ENCODE data around the gene KDM2B. TPM values are rescaled to one million over a fixed set of nuclear protein-coding genes. Genes with fewer than 3 reads are reported as not detected.

KDM2B gene
- total and polyA plus RNA-seq, 10 of the 15 experiments (the other 5 are each of a cell fraction or from before 2014, with no cell fraction given): 13.6 to 124 (median 40.4) TPM

DNA sequence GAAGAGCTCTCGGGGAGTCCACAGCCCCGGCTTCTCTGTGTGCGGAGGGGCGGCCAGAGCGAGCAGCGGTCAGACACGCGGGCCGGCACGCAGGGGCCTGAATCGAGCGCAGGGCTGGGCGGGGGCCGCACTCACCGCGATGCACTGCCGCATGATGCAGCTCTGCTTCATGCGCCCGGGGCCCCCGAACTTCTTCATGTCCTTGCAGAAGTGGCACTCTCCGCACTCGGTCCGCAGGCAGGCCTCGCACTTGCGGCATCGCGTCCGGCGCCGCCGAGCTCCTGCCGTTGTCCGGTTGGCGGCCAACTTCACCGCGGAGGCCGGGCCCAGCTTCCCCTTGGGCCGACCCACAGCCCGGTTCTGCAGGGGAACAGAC, 127.8 kb downstream of the KDM2B start:
- Histone ChIP-seq H3K9me3 (replicated peaks; ENCODE audit: control insufficient read depth, insufficient read depth, low read length) (no peaks in the 10 kb centered on the region), H3K36me3 (ENCODE audit: control insufficient read depth in 2 of 2, insufficient read depth in 2 of 2, low read length in 1 of 2) (peaks cover 21 to 32% of the 10 kb centered on the region in 2 experiments), H2AFZ (ENCODE audit: control insufficient read depth, low read depth, low read length) (no peak overlapping the region), H3K27me3 (replicated peaks in 1 of 2; ENCODE audit: control insufficient read depth in 2 of 2, insufficient read depth in 2 of 2, low read length in 1 of 2) (no peaks in the 10 kb centered on the region), H3K4me1 (ENCODE audit: control insufficient read depth, insufficient read depth, low read length) (peaks cover 10% of the 10 kb centered on the region), H3K4me2 (ENCODE audit: control insufficient read depth, insufficient read depth) (no peak overlapping the region), H3K9ac (ENCODE audit: control insufficient read depth, insufficient read depth, low read length) (no peak overlapping the region), H3K4me3 (no peak overlapping the region), H3K27ac (ENCODE audit: control insufficient read depth, insufficient read depth) (no peak overlapping the region), H4K20me1 (ENCODE audit: control insufficient read depth, insufficient read depth) (peaks cover 6% of the 10 kb centered on the region), H3K79me2 (ENCODE audit: control insufficient read depth, insufficient read depth, low read length) (peaks cover 34% of the 10 kb centered on the region)
- no peak for TF ChIP-seq SMC3 (IDR thresholded peaks at IDR 0.05; ENCODE audit: borderline replicate concordance, low read length)
- no peak for TF ChIP-seq RCOR1 (conservative IDR thresholded peaks at IDR 0.05; ENCODE audit: low read depth, low read length)
- no peak for TF ChIP-seq SKIL (IDR thresholded peaks at IDR 0.05; ENCODE audit: low read depth, poor library complexity, severe bottlenecking)
- TF ChIP-seq CREB1 (IDR thresholded peaks at IDR 0.05; ENCODE audit: low read depth): no peak
- TF ChIP-seq ZSCAN29 (IDR thresholded peaks at IDR 0.05): no peak
- no peak for TF ChIP-seq HSF1 (IDR thresholded peaks at IDR 0.05; ENCODE audit: low read depth, low read length)
- no peak for TF ChIP-seq BRCA1 (IDR thresholded peaks at IDR 0.05; ENCODE audit: low read depth, low read length)
- in situ Hi-C loops (cut with MboI) (no loop called here), intact Hi-C loops (cut with micrococcal nuclease; ENCODE audit: unreplicated experiment) (no loop called here)
- ATAC-seq (no peak), DNase-seq (ENCODE audit: low read depth, low spot score) (no peak), FAIRE-seq (no peak)
- ChIA-PET RAD21 (ENCODE audit: unreplicated experiment) (no interaction called here), CTCF (no interaction called here), SMC1A (ENCODE audit: uncharacterized antibody, unreplicated experiment) (no interaction called here), POLR2A (interaction anchor here (1.1 kb wide), 1 partner anchor 184 kb away, joined by 3 read pairs; no protein-coding TSS in a partner anchor)
- no TSS peak for BruUV-seq (replicated peaks)
- 97% methylated on average over 39 of the region's 39 CpGs for WGBS (ENCODE audit: insufficient coverage, insufficient replicate concordance, low lambda C conversion rate, missing lambda C conversion rate)

All from GM12878 (cell line).